Sigmoid colon (tissue), 7 donors: ENCODE data around the gene TNNC2. TPM values are rescaled to one million over a fixed set of nuclear protein-coding genes. Genes with fewer than 3 reads are reported as not detected.
"Not testable (repeated sequence)": the region's sequence is repeated elsewhere in the genome, so short reads cannot be mapped to it uniquely, and the experiment has no call there.

Experiments
- DNase-seq: peaks from one replicate; pipeline ENCODE4 v3.0.0-alpha.2; 2019
- H3K27ac ChIP-seq, 4 donors: fragments of 200-600 bp; sonication (generic); one replicate each; pipeline ENCODE4 v1.5.1; 2016 to 2019; ENCODE audit warnings: mild to moderate bottlenecking in 1 of 4
- H3K27me3 ChIP-seq, 3 donors: fragments of 200-600 bp; sonication (generic); one replicate each; pipeline ENCODE4 v1.5.1; 2019; ENCODE audit warnings: mild to moderate bottlenecking in 1 of 3
- H3K36me3 ChIP-seq, 4 donors: fragments of 200-600 bp; sonication (generic); one replicate each; pipeline ENCODE4 v1.5.1; 2016 to 2019
- H3K4me1 ChIP-seq, 4 donors: fragments of 200-600 bp; sonication (generic); one replicate each; pipeline ENCODE4 v1.5.1; 2017 to 2019
- H3K4me3 ChIP-seq, 4 donors: fragments of 200-600 bp; sonication (generic); one replicate each; pipeline ENCODE4 v1.5.1; 2017 to 2019; ENCODE audit warnings: mild to moderate bottlenecking in 2 of 4, moderate library complexity in 1 of 4
- H3K9me3 ChIP-seq, 4 donors: fragments of 200-600 bp in 3 of 4; sonication (generic) in 3 of 4; one replicate each; pipeline versions ENCODE4 v1.5.1 to v1.6.1; 2013 to 2019
- EP300 ChIP-seq, 4 donors: sonication (generic); formaldehyde crosslinking; IDR thresholded peaks; one replicate each; pipeline ENCODE4 v1.6.1; 2017; ENCODE audit warnings: antibody characterized with exemption in 4 of 4
- POLR2A ChIP-seq, 2 donors: fragments of 450-650 bp; IDR thresholded peaks; one replicate each; pipeline ENCODE4 v1.6.1; 2016; ENCODE audit warnings: antibody characterized with exemption in 2 of 2, mild to moderate bottlenecking in 2 of 2, moderate library complexity in 2 of 2
- POLR2AphosphoS5 ChIP-seq, 4 donors: sonication (generic); formaldehyde crosslinking; IDR thresholded peaks; one replicate each; pipeline ENCODE4 v1.6.1; 2017; ENCODE audit warnings: antibody characterized with exemption in 4 of 4
- WGBS, 2 donors: extraction: QIAGEN DNeasy Blood & Tissue Kit; methylation state at CpG; one replicate each; pipeline ENCODE4 v1.1.7; 2013; 5-methylcytosine and 5-hydroxymethylcytosine counted together
- intact Hi-C: fragments of 100-400 bp; cut with DNase I; formaldehyde crosslinking; loops from one replicate; pipeline ENCODE4 v1.15.1; 2023
- polyA plus RNA-seq, 3 donors: library from polyadenylated mRNA; stranded (reverse); fragments of 200-250 nt; gene quantifications; one replicate each; pipeline ENCODE4 v1.2.3, GENCODE V29; 2013
- total RNA-seq, 4 donors: library from RNA; depleted of rRNA; stranded (reverse); fragments of >200 nt; gene quantifications; one replicate each; pipeline ENCODE4 v1.1.0, GENCODE V29; 2016
- TF ChIP-seq, protein P1 (sequence below), 4 experiments: fragments of 450-650 bp in 3 of 4; fragments of 200-600 bp in 1 of 4; IDR thresholded peaks; one replicate each; pipeline ENCODE4 v1.5.1; 2016 to 2019; ENCODE audit warnings: antibody characterized with exemption in 4 of 4, mild to moderate bottlenecking in 3 of 4, moderate library complexity in 2 of 4
- donor health status: healthy with polysubstance abuse.
- donor health status: Bipolar disorder and iron deficiency.
- donor health status: healthy.

TNNC2 gene
- total and polyA plus RNA-seq, 7 donors, result 0.95 to 15.6 (median 2.9) TPM; not detected in 2

DNA sequence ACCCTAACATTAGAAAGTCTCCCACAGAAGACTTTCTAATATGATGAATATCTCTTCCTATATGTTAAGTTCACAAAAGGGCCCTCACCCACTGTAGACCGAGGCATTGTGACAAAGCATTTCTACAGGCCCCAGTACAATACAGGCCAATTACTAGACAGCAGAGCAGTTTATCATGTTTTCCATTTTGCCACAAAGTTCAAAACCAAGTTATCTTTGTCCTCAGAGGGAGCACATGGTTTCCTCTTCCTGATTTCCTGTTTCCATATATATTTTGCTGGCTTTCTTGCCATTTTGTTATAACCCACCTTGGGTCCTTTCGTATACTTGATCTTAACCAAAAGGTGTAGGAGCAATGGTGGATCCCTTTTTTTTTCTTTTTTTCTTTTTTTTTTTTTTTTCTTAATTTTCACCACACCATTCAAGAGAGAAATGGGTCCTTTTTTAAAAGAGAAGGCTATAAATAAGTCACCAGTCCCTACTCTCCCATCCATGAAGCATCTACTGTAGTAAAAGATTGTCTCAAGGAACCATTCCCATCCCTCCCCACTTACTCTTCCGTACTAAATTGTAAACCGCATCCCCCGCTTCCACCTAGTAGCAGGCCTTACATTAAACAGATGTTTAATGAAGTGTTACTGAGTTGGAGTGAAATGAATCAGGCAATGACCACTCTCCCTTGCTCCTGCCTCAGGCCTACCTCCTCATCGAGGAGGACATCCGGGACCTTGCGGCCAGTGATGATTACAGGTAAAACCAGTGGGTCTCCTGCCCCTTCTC, 16.7 kb downstream of the TNNC2 start:
- Histone ChIP-seq H3K27me3 (no peaks in the 10 kb centered on the region), H3K4me3 (no peak overlapping the region), H3K9me3 (no peaks in the 10 kb centered on the region), H3K27ac (no peak overlapping the region), H3K36me3 (peaks cover 26 to 63% (median 49%) of the 10 kb centered on the region in 4 donors), H3K4me1 (peaks cover 0 to 14% (median 7%) of the 10 kb centered on the region in 4 donors)
- TF ChIP-seq POLR2A (IDR thresholded peaks at IDR 0.05) (no peak), EP300 (IDR thresholded peaks at IDR 0.05) (no peak), POLR2AphosphoS5 (IDR thresholded peaks at IDR 0.05) (no peak)
- TF ChIP-seq, protein P1, sequence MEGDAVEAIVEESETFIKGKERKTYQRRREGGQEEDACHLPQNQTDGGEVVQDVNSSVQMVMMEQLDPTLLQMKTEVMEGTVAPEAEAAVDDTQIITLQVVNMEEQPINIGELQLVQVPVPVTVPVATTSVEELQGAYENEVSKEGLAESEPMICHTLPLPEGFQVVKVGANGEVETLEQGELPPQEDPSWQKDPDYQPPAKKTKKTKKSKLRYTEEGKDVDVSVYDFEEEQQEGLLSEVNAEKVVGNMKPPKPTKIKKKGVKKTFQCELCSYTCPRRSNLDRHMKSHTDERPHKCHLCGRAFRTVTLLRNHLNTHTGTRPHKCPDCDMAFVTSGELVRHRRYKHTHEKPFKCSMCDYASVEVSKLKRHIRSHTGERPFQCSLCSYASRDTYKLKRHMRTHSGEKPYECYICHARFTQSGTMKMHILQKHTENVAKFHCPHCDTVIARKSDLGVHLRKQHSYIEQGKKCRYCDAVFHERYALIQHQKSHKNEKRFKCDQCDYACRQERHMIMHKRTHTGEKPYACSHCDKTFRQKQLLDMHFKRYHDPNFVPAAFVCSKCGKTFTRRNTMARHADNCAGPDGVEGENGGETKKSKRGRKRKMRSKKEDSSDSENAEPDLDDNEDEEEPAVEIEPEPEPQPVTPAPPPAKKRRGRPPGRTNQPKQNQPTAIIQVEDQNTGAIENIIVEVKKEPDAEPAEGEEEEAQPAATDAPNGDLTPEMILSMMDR (IDR thresholded peaks at IDR 0.05), result no peak
- intact Hi-C loops, result loop anchor here (10.0 kb wide), 1 partner anchor 124 kb away; the partner anchor contains the start of gene PCIF1
- no peak for DNase-seq
- WGBS, 2 donors, result 95 to 96% methylated on average over 8 of the region's 8 CpGs

DNA sequence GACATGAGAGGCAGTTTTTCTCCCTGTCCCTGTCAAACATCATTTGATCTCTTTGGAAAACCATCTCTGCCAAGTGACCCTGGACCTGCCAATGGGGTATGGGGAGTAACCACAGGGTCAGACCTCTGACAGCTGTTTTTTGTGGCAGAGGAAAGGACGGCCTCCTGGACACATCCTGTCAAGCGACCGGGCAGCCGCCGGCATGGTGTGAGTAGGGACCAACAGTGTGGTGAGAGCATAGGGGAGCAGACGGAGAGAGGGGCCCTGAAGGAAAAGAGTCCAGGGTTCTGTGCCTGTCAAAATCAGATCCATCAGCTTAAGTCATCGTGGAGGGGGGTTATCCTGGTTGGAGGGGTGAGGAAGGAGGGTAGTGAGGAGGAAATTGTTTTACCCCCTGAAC, 25.3 kb downstream of the TNNC2 start:
- 93 to 96% methylated on average over 7 of the region's 7 CpGs for WGBS, 2 donors
- no peaks in the 10 kb centered on the region for H3K27me3 ChIP-seq
- DNase-seq, result no peak
- no peaks in the 10 kb centered on the region for H3K9me3 ChIP-seq
- H3K4me1 ChIP-seq, result peaks cover 0 to 7% (median 3%) of the 10 kb centered on the region in 4 donors
- intact Hi-C loops, result no loop called here
- H3K4me3 ChIP-seq, result no peak overlapping the region
- TF ChIP-seq EP300 (IDR thresholded peaks at IDR 0.05) (no peak), POLR2A (IDR thresholded peaks at IDR 0.05) (no peak), POLR2AphosphoS5 (IDR thresholded peaks at IDR 0.05) (no peak)
- TF ChIP-seq, protein P1 (IDR thresholded peaks at IDR 0.05), result no peak
- H3K27ac ChIP-seq, result no peak overlapping the region
- peaks cover 44 to 70% (median 55%) of the 10 kb centered on the region in 4 donors for H3K36me3 ChIP-seq

DNA sequence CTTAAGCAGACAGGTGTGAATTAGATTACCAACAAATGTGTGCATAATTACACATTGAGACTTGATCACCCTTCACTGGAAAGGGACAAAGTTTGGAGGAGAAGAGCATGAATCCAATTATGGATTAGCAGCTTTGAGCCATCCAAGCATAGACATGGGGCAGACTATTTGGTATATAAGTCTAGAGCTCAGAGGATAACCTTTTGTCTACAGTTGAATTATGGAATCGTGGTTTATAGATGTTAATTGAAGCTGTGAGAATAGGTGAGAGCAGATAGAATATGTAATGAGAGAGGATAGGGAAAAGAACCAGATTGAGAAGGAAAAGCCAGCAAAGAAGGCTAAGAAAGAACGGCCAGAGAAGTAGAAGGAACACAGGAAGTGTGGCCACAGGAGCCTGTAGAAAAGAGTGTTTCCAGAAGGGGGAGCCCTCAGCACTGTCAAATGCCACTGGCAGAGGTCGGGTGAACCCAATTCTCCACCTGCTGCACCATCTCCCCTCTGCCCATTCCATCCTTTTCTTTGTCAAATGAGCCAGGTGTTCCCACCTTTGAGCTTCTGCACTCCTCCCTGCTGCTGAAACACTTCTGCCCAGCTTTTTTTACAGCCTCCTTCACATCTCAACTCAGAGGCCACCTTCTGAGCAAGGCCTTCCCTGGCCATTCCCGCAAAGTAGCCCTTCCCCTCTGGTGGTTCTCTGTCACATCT, 28.0 kb downstream of the TNNC2 start:
- no peaks in the 10 kb centered on the region for H3K27me3 ChIP-seq
- peak overlapping the region; percentile 14 to 55 (median 26) for H3K27ac ChIP-seq
- H3K36me3 ChIP-seq, result peaks cover 29 to 70% (median 51%) of the 10 kb centered on the region in 4 donors
- intact Hi-C loops, result loop anchor here (2.0 to 10.0 kb wide), 2 partner anchors 92 to 286 kb away; partner anchors contain the start of genes CTSA, NCOA5 and NEURL2
- H3K9me3 ChIP-seq, result no peaks in the 10 kb centered on the region
- peaks cover 0 to 7% (median 4%) of the 10 kb centered on the region in 4 donors for H3K4me1 ChIP-seq
- TF ChIP-seq EP300 (IDR thresholded peaks at IDR 0.05), result no peak
- TF ChIP-seq, protein P1 (IDR thresholded peaks at IDR 0.05), result peak; percentile 25 to 72 (median 66)
- H3K4me3 ChIP-seq, result no peak overlapping the region
- no peak for DNase-seq
- WGBS, 2 donors, result 30 to 36% methylated on average over 4 of the region's 4 CpGs

DNA sequence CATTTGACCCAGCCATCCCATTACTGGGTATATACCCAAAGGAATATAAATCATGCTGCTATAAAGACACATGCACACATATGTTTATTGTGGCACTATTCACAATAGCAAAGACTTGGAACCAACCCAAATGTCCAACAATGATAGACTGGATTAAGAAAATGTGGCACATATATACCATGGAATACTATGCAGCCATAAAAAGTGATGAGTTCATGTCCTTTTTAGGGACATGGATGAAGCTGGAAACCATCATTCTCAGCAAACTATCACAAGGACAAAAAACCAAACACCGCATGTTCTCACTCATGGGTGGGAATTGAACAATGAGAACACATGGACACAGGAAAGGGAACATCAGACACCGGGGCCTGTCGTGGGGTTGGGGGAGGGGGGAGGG, 29.2 kb downstream of the TNNC2 start:
- Histone ChIP-seq H3K36me3 (peaks cover 19 to 69% (median 46%) of the 10 kb centered on the region in 4 donors), H3K4me1 (peaks cover 0 to 14% (median 13%) of the 10 kb centered on the region in 4 donors)
- H3K4me3 ChIP-seq, H3K27me3 ChIP-seq, DNase-seq, H3K9me3 ChIP-seq, H3K27ac ChIP-seq: not testable (repeated sequence)
- intact Hi-C loops, result loop anchor here (2.0 to 10.0 kb wide), 2 partner anchors 93 to 287 kb away; partner anchors contain the start of genes CTSA, NCOA5 and NEURL2
- 93 to 100% methylated on average over 3 of the region's 3 CpGs for WGBS, 2 donors

DNA sequence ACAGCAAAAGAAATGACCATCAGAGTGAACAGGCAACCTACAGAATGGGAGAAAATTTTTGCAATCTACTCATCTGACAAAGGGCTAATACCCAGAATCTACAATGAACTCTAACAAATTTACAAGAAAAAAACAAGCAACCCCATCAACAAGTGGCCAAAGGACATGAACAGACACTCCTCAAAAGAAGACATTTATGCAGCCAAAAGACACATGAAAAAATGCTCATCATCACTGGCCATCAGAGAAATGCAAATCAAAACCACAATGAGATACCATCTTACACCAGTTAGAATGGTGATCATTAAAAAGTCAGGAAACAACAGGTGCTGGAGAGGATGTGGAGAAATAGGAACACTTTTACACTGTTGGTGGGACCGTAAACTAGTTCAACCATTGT, 29.6 kb downstream of the TNNC2 start:
- DNase-seq, H3K27me3 ChIP-seq, H3K9me3 ChIP-seq, H3K27ac ChIP-seq, H3K4me3 ChIP-seq: not testable (repeated sequence)
- Histone ChIP-seq H3K4me1 (peaks cover 0 to 19% (median 17%) of the 10 kb centered on the region in 4 donors), H3K36me3 (peaks cover 18 to 64% (median 42%) of the 10 kb centered on the region in 4 donors)
- intact Hi-C loops, result loop anchor here (10.0 kb wide), 1 partner anchor 287 kb away; the partner anchor contains the start of gene NCOA5
- no CpG with 5 or more reads among the region's 1 CpG for WGBS, 2 donors
